Ammon's horn (tissue), 1 donor: ENCODE data around the gene PSMB10.
"Not testable (repeated sequence)": the region's sequence is repeated elsewhere in the genome, so short reads cannot be mapped to it uniquely, and the experiment has no call there.

Source experiments
- DNase-seq: peaks from one replicate; pipeline ENCODE4 v3.0.0-alpha.2; 2016; ENCODE audit warnings: low spot score

Gene PSMB10

DNA sequence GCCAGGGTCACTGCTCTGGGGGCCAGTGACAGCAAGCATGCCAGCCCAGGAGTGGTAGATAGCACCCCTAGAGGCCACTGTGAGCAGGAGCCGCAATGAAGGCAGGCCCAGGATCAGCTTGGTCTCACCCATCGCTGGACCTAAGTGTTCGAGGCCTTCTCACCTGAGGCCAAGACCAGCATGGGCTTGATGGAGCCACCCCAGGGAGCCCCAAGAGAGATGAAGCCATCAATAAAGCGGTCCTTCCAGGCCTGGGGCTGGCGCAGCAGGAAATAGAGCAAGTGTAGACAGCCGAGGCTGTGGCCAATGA is 5.5 kb upstream of the PSMB10 start:
- DNase-seq = peak; percentile 54

DNA sequence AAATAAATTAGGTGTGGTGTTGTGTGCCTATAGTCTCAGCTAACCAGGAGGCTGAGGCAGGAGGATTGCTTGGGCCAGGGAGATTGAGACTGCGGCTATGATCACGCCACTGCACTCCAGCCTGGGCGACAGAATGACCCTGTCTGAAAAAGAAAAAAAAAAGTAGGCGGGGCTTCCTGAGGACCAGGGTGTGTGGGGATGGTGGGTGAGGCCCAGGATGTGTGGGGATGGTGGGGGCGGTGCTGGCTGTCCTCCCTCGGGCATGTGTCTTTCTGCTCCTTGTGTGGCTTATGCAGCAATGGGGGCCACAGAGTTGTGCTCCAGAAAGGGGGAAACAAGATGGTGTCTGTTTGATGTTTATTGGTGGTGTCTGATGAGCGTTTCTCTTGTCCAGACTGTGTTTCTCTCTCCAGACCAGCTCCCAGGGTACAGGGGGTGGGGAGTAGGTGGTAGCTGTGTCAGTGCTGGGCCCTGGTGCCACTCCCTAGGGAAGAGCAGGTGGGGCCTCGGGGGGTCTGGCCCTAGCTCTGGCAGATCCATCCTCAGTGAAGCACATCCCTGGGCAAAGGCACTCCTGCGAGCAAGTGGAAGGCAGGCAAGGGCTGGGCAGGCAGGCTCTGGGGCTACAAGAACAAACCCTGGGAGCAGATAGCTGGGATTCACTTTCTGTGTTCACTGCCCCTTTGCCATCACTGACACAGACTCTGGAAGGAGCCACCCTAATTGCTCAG is 5.0 kb upstream of the PSMB10 start:
- DNase-seq = no peak

DNA sequence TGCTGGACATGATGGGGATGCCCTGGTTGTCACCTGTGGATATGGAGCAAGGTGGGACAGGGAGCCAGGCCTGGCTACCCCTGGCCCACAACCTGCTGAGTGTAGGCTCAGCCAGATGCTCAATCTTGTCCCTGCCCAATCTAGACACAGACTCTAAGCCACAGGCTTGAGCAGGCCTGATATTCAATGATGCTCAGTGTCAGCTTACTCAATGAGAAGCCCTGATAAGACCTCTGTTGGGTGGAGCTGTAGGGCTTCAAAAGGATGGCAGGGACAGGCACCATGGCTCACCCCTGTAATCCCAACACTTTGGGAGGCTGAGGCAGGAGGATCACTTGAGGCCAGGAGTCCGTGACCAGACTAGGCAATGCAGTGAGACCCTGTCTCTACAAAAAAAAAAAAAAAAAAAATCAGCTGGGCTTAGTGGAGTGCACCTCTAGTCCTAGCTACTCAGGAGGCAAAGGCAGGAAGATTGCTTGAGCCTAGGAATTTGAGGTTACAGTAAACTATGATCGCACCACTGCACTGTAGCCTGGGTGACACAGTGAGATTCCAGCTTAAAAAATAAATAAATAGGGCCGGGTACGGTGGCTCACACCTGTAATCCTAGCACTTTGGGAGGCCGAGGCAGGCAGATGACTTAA is 3.9 kb upstream of the PSMB10 start:
- no peak for DNase-seq

- DNase-seq = no peak
Observed at GRCh38 chr16:67939507-67940445, 3.1 kb upstream of the PSMB10 start.

- DNase-seq = not testable (repeated sequence)
Observed at GRCh38 chr16:67937713-67938112, 1.1 kb upstream of the PSMB10 start.

- peak; percentile 76 for DNase-seq
Observed at GRCh38 chr16:67936880-67937605, 393 bp upstream of the PSMB10 start.

DNA sequence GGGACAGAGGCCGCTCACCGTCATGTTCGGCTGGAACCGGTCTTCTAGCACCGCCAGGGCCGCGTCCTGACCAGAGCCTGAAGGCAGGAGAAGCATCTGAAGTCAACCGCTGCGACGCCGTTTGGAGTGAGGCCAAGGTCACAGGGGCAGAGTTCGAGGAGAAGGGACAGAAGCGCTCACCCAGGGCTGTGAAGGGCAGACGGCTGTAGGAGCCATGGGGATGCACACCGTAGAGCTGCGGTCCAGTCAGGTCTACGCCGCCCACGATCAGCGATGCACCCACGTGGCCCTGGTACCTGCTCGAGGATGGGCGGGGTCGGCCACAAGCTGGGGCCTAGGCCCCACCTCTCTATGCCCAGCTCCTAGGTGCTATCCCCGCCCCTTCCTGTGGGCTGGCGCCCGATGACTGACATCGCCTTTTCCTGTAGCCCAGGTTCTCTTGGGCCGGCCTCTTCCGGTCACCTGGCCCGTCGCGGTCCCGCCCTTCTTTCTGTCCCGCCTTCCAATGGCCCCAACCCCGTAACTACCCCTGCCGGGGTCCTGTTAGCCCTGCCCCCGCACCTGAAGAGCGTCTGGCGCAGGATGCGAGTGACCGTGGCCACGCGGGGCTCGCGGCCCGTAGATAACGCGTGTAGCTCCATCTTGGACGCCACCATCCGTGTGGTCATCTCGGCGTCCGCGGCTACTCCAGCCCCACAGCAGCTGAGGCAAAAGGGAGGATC is 1.1 kb downstream of the PSMB10 start:
- DNase-seq = peak; percentile 98

- no peak for DNase-seq
Observed at GRCh38 chr16:67935101-67935401, 1.6 kb downstream of the PSMB10 start.

DNA sequence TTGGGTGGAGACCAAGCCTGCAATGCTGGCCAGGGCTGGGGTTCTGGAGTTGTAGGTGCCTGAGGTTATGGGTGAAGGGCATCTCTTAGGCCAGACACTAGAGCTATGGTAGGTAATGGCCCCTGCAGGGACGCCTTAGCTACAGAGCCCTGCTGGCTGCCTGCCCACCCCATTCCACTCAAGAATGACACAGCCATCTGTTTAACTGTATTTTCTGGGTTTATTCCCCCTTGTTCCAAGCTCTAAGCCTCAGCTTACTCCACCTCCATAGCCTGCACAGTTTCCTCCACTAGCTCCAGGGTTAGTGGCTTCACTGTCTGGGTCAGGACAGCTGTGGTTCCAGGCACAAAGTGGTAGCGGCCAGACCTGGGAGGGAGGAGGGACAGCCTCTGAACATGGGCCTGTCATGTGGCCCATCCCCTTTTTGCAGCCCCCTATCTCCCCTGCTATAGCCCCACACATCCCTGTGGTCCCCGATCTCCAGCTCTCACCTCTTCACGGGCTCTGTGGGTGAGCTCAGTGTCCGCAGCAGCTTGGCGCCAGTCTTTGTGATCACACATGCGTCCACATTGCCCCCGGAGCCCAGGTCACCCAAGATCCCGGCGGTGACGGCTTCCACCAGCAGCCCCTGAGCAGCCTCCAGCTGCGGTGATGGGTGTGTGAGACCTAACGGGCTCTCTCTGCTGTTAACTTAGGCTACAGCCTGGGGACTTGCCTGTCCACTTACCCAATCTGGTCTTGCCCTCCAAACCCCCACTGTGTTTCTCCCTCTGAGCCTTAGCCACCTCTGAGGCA is 2.1 kb downstream of the PSMB10 start:
- no peak for DNase-seq

DNA sequence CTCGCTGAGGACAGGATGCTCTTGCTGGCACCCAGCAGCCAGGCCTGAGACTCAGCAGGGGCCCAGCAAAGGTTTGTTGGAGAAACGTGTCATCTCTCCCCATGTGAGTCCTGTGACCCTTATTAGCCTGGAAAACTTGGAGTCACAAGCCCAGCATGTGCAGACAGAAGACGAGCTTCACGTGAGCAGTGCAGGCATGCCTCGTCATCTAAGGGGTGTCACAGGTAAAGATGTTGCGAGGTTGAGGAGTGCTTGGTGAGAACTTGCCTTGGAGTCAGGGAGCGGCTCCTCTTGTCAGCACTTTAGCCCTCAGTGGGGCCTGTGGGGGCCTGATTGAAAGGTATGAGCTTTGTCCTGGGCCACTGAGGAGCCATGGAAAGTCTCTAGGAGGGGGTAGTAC is 2.8 kb downstream of the PSMB10 start:
- no peak for DNase-seq

- DNase-seq = no peak
Observed at GRCh38 chr16:67932462-67932840, 4.2 kb downstream of the PSMB10 start.

GRCh38 chr16:67931712-67932461 is 4.8 kb downstream of the PSMB10 start, which contains the start of gene CTRL:
CTRL (minus strand) TSS chr16:67931862; CDS start chr16:67931852, 10 bp downstream.
- no peak for DNase-seq

DNA sequence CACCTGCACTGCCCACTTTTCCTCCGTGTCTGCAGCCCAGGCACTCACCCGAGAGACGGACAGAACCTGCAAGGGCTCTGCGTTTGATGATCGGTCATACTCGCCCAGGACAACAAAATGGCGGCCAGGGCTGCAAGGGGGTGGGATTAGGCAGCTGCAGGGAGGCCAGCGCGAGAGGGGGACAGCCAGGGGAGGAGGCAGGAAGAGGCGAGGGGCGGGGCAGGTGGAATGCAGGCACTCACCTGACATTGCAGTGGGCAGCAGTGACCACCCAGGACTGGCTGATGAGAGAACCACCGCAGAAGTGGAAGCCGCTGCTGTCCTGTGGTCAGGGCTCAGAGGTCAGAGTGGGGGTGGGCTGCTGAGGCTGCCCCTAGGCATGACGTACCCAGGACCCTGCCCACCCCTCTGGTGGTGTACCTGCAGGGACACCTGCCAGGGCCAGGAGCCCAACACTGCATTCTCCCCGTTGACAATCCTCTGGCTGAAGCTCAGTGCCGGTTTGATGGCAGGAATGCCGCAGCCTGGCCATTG is 5.9 kb downstream of the PSMB10 start:
- DNase-seq = no peak

DNA sequence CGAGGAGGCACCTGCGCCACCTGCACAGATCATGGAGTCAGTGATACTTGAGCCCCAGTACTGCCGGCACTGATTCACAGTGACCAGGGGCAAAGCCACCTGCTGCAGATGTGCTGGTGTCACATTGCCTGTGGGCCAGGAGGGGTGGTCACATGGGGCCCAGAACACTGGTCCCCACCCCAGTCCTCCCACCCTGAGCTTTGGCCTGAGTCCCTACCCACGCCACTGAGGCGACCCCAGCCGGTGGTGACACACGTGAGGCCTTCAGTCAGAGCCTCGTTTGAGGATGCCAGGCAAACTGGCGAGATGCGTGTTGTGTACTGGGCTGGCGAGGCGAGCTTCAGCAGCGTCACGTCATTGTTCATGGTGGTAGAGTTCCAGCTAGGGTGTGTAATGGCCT is 6.5 kb downstream of the PSMB10 start:
- DNase-seq = no peak

DNA sequence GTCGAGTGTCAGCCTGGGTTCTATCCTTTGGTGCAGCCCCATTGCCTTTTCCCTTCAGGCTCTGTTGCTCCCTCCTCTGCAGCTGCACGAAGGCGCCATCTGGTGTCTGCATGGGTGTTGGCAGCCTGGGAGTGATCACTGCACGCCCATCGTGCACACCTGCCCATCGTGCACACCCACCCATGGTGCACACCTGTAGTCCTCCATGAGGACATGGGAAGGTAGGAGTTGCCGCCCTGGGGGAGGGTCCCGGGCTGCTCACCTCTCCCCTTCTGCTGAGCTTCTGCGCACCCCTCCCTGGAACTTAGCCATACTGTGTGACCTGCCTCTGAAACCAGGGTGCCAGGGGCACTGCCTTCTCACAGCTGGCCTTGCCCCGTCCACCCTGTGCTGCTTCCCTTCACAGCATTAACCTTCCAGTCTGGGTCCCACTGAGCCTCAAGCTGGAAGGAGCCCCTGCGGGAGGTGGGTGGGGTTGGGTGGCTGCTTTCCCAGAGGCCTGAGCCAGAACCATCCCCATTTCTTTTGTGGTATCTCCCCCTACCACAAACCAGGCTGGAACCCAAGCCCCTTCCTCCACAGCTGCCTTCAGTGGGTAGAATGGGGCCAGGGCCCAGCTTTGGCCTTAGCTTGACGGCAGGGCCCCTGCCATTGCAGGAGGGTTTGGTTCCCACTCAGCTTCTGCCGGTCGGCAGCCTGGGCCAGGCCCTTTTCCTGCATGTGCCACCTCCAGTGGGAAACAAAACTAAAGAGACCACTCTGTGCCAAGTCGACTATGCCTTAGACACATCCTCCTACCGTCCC is 7.9 kb downstream of the PSMB10 start:
- peak; percentile 90 for DNase-seq

DNA sequence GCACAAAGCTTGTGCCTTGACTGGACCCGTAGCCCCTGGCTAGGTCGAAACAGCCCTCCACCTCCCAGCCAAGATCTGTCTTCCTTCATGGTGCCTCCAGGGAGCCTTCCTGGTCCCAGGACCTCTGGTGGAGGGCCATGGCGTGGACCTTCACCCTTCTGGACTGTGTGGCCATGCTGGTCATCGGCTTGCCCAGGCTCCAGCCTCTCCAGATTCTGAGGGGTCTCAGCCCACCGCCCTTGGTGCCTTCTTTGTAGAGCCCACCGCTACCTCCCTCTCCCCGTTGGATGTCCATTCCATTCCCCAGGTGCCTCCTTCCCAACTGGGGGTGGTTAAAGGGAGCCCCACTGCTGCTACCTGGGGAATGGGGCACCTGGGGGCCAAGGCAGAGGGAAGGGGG is 8.5 kb downstream of the PSMB10 start:
- no peak for DNase-seq

DNA sequence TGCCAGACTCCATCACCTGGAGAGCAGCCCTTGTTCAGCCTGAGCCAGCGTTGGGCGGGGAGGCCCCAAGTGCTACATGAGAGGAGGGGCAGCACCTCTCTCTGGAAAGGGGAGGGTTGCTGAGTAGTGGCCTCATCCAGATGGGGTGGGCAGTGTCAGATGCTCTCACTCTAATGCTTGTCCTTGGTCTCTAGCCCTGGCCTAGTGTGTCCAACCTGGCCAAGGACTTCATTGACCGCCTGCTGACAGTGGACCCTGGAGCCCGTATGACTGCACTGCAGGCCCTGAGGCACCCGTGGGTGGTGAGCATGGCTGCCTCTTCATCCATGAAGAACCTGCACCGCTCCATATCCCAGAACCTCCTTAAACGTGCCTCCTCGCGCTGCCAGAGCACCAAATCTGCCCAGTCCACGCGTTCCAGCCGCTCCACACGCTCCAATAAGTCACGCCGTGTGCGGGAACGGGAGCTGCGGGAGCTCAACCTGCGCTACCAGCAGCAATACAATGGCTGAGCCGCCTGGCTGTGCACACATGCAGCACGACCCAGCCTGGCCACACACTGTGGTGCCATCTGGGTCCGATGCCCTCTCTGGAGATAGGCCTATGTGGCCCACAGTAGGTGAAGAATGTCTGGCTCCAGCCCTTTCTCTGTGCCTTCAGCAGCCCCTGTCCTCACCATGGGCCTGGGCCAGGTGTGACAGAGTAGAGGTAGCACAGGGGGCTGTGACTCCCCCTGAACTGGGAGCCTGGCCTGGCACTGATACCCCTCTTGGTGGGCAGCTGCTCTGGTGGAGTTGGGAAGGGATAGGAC is 9.3 kb downstream of the PSMB10 start:
- no peak for DNase-seq

- DNase-seq = peak; percentile 74
Observed at GRCh38 chr16:67926181-67926750, 10.4 kb downstream of the PSMB10 start.
